Medulla oblongata (tissue), 1 donor: ENCODE measurements around the gene ELMO1.

Source experiments
- DNase-seq: peaks from one replicate; pipeline ENCODE4 v3.0.0-alpha.2; 2015; ENCODE audit errors: extremely low spot score

The ELMO1 gene

GRCh38 chr7:37267251-37267650, 181.4 kb downstream of the ELMO1 start:
- no peak for DNase-seq

- DNase-seq, result no peak
Observed at GRCh38 chr7:37265876-37266275, 182.8 kb downstream of the ELMO1 start.

GRCh38 chr7:37265006-37265405, 183.7 kb downstream of the ELMO1 start:
- DNase-seq, result no peak

GRCh38 chr7:37262181-37262580, 186.5 kb downstream of the ELMO1 start:
- DNase-seq, result no peak

GRCh38 chr7:37259319-37259821, 189.3 kb downstream of the ELMO1 start:
- DNase-seq, result no peak

- DNase-seq, result no peak
Observed at GRCh38 chr7:37256631-37257030, 192.0 kb downstream of the ELMO1 start.

- no peak for DNase-seq
Observed at GRCh38 chr7:37255327-37255944, 193.2 kb downstream of the ELMO1 start.

- peak; percentile 75 for DNase-seq
Observed at GRCh38 chr7:37251222-37251621, 197.4 kb downstream of the ELMO1 start.

- no peak for DNase-seq
Observed at GRCh38 chr7:37249240-37249639, 199.4 kb downstream of the ELMO1 start.

- DNase-seq, result no peak
Observed at GRCh38 chr7:37248396-37248861, 200.2 kb downstream of the ELMO1 start.

- no peak for DNase-seq
Observed at GRCh38 chr7:37247861-37248260, 200.8 kb downstream of the ELMO1 start.

- no peak for DNase-seq
Observed at GRCh38 chr7:37245590-37245989, 203.1 kb downstream of the ELMO1 start.

- no peak for DNase-seq
Observed at GRCh38 chr7:37236906-37237305, 211.8 kb downstream of the ELMO1 start.

GRCh38 chr7:37235813-37236212, 212.9 kb downstream of the ELMO1 start:
- DNase-seq, result no peak

- DNase-seq, result peak; percentile 67
Observed at GRCh38 chr7:37234928-37235327, 213.7 kb downstream of the ELMO1 start.

- no peak for DNase-seq
Observed at GRCh38 chr7:37234334-37234733, 214.3 kb downstream of the ELMO1 start.

- DNase-seq, result no peak
Observed at GRCh38 chr7:37231613-37232012, 217.1 kb downstream of the ELMO1 start.

- peak; percentile 75 for DNase-seq
Observed at GRCh38 chr7:37230221-37230620, 218.4 kb downstream of the ELMO1 start.

GRCh38 chr7:37229381-37229780, 219.3 kb downstream of the ELMO1 start:
- DNase-seq, result no peak

GRCh38 chr7:37225285-37225969, 223.2 kb downstream of the ELMO1 start:
- DNase-seq, result no peak

GRCh38 chr7:37224746-37225145, 223.9 kb downstream of the ELMO1 start:
- DNase-seq, result no peak

- DNase-seq, result peak; percentile 55
Observed at GRCh38 chr7:37220664-37221063, 228.0 kb downstream of the ELMO1 start.

GRCh38 chr7:37218956-37219355, 229.7 kb downstream of the ELMO1 start:
- DNase-seq, result no peak
